Pancreas (tissue), 10 donors: ENCODE results near the gene MED8. TPM values are rescaled to one million over a fixed set of nuclear protein-coding genes. Genes with fewer than 3 reads are reported as not detected.

Experiments
- ATAC-seq, 4 donors: fragments of 200-7000 bp; cut with Tn5 transposase; one replicate each; pipeline versions ENCODE4 v1.8.0 to v1.9.1; 2020; ENCODE audit warnings: mild to moderate bottlenecking in 4 of 4, moderate library complexity in 4 of 4
- DNase-seq, 6 donors: peaks; one replicate each; pipeline ENCODE4 v3.0.0-alpha.2; 2020
- FAIRE-seq: peaks from 2 replicates; lab custom pipeline; 2012; peaks lifted over from hg19 to GRCh38; lab: Jason Lieb, UNC
- H3K27ac ChIP-seq, 4 donors: fragments of 200-600 bp; sonication (generic); 1 replicate in 3 of 4; 2 replicates in 1 of 4; pipeline versions ENCODE4 v1.5.0 to v1.8.0; 2020
- H3K27me3 ChIP-seq, 4 donors: fragments of 200-600 bp; one replicate each; pipeline ENCODE4 v1.8.0; 2021
- H3K36me3 ChIP-seq, 3 donors: fragments of 200-600 bp; sonication (generic) in 1 of 3; one replicate each; pipeline versions ENCODE4 v1.5.0 to v1.8.0; 2020 to 2021
- H3K4me1 ChIP-seq, 3 donors: fragments of 200-600 bp; one replicate each; pipeline ENCODE4 v1.8.0; 2021
- H3K4me3 ChIP-seq, 4 donors: fragments of 200-600 bp; sonication (generic) in 2 of 4; one replicate each; pipeline versions ENCODE4 v1.5.0 to v1.8.0; 2020 to 2021
- H3K9me3 ChIP-seq, 4 donors: fragments of 200-600 bp; one replicate each; pipeline ENCODE4 v1.8.0; 2021
- WGBS, 2 donors: extraction: QIAGEN DNeasy Blood & Tissue Kit; methylation state at CpG; one replicate each; pipeline ENCODE4 v1.1.7; 2013; 5-methylcytosine and 5-hydroxymethylcytosine counted together
- intact Hi-C, 3 donors: fragments of 100-400 bp; cut with DNase I; formaldehyde crosslinking; loops; one replicate each; pipeline versions ENCODE4 v1.11.1 to v1.14.2; 2022
- polyA plus RNA-seq, 2 donors: library from polyadenylated mRNA; stranded (reverse); fragments of 200-250 nt; gene quantifications; one replicate each; pipeline ENCODE4 v1.2.3, GENCODE V29; 2013
- total RNA-seq, 6 donors: library from RNA; stranded (reverse); fragmentation: NEBNext Ultra II Directional in 4 of 6; extraction: Animal tissue kit (Norgen Biotek cat#: 25700) in 4 of 6; gene quantifications; one replicate each; pipeline versions ENCODE4 v1.2.1 to v1.2.4, GENCODE V29; 2021 to 2023
- TF ChIP-seq, protein P1 (sequence below), 4 donors: fragments of 200-600 bp; sonication (generic) in 3 of 4; IDR thresholded peaks; one replicate each; pipeline versions ENCODE4 v1.5.0 to v1.8.0; 2021; ENCODE audit warnings: antibody characterized with exemption in 4 of 4
- donor health status: healthy with polysubstance abuse.
- donor health status: DM: no; HTN: no; CAD: no; lungs with moderate emphysema.
- donor health status: DM: no; HTN: no; CAD: no.
- donor health status: control.
- donor health status: control.
- donor health status: Bipolar disorder and iron deficiency.
- donor health status: DM: yes; HTN: yes; CAD: no.
- donor health status: DM: no; HTN: no; CAD: no.
- donor health status: DM: no; HTN: no; CAD: no.
- donor health status: DM: yes; HTN: yes; CAD: no.

MED8 gene
- total and polyA plus RNA-seq, 8 donors: 13.5 to 24.8 (median 16.6) TPM

DNA sequence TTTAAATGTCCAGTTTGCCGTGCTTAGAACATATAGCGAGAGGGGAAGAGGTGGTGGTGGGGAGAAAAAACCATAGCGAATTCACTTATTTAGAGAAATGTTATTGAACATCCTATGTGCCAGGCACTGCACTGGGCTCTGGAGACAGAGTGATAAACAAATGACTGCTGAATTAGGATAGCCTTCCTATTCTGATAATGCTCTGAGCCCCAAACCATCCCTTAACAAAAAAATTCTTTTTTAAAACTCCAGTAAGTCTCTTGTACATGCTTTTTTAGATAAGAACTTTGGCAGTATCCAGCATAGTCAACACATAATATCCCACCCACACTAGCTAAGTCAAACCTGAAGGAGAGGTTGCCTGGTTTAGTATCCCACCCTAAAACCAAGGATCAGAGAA is 8.6 kb upstream of the MED8 start:
- H3K4me3 ChIP-seq: no peak overlapping the region
- no peak for FAIRE-seq
- no peak for ATAC-seq
- no peaks in the 10 kb centered on the region for H3K9me3 ChIP-seq
- H3K27me3 ChIP-seq: no peaks in the 10 kb centered on the region
- 97 to 100% methylated on average over 3 of the region's 3 CpGs for WGBS, 2 donors
- no peaks in the 10 kb centered on the region for H3K36me3 ChIP-seq
- TF ChIP-seq, protein P1, sequence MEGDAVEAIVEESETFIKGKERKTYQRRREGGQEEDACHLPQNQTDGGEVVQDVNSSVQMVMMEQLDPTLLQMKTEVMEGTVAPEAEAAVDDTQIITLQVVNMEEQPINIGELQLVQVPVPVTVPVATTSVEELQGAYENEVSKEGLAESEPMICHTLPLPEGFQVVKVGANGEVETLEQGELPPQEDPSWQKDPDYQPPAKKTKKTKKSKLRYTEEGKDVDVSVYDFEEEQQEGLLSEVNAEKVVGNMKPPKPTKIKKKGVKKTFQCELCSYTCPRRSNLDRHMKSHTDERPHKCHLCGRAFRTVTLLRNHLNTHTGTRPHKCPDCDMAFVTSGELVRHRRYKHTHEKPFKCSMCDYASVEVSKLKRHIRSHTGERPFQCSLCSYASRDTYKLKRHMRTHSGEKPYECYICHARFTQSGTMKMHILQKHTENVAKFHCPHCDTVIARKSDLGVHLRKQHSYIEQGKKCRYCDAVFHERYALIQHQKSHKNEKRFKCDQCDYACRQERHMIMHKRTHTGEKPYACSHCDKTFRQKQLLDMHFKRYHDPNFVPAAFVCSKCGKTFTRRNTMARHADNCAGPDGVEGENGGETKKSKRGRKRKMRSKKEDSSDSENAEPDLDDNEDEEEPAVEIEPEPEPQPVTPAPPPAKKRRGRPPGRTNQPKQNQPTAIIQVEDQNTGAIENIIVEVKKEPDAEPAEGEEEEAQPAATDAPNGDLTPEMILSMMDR (IDR thresholded peaks at IDR 0.05): no peak
- DNase-seq: no peak
- H3K27ac ChIP-seq: no peak overlapping the region
- intact Hi-C loops: no loop called here
- no peaks in the 10 kb centered on the region for H3K4me1 ChIP-seq

DNA sequence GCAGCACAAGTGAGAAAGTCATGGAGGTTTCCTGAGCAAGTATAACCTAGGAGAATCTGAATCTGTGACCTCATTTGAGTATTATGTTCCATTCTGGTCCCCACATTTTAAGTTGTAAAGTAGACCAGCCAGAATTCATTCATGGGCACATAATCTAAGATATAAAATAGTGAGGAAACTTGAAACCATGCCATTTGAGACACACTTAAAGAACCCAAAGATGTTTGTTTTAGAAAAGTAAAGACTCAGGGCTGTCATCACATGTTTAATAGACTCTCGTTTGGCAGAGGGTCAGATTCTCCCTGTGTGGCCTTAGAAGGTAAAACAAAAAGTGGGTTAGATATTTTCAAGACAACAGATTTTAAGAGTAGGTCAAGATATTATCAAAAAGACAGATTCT is 6.5 kb upstream of the MED8 start:
- Histone ChIP-seq H3K4me3 (no peak overlapping the region), H3K27me3 (no peaks in the 10 kb centered on the region), H3K27ac (no peak overlapping the region), H3K4me1 (peaks cover under 1 to 5% (median 2%) of the 10 kb centered on the region in 3 donors), H3K36me3 (no peaks in the 10 kb centered on the region), H3K9me3 (no peaks in the 10 kb centered on the region)
- FAIRE-seq (no peak), ATAC-seq (no peak), DNase-seq (no peak)
- intact Hi-C loops: no loop called here
- TF ChIP-seq, protein P1 (IDR thresholded peaks at IDR 0.05): no peak
- WGBS, 2 donors: 36 to 72% methylated on average over 1 of the region's 1 CpG

DNA sequence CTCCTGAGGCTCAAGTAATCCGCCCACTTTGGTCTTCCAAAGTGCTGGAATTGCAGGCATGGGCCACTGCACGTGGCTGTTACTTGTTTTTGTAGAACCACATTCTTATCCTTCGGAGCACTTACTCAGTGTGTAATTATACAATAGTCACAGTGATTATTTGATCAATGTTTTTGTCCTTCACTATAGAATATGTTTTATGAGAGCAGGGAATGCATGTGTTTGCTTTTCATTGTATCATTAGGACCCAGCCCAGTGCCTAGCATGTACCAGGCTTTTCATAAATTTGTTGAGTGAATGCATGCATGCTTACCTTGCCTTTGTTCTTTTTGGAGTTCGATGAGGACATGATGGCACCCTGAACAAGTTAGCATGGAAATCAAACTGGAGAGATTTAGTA is 5.9 kb upstream of the MED8 start:
- no peaks in the 10 kb centered on the region for H3K9me3 ChIP-seq
- no peaks in the 10 kb centered on the region for H3K27me3 ChIP-seq
- no peaks in the 10 kb centered on the region for H3K36me3 ChIP-seq
- H3K27ac ChIP-seq: no peak overlapping the region
- FAIRE-seq (no peak), ATAC-seq (no peak), DNase-seq (no peak)
- TF ChIP-seq, protein P1 (IDR thresholded peaks at IDR 0.05): no peak
- H3K4me1 ChIP-seq: peaks cover 6 to 9% (median 8%) of the 10 kb centered on the region in 3 donors
- 81 to 85% methylated on average over 4 of the region's 4 CpGs for WGBS, 2 donors
- H3K4me3 ChIP-seq: no peak overlapping the region
- intact Hi-C loops: no loop called here

DNA sequence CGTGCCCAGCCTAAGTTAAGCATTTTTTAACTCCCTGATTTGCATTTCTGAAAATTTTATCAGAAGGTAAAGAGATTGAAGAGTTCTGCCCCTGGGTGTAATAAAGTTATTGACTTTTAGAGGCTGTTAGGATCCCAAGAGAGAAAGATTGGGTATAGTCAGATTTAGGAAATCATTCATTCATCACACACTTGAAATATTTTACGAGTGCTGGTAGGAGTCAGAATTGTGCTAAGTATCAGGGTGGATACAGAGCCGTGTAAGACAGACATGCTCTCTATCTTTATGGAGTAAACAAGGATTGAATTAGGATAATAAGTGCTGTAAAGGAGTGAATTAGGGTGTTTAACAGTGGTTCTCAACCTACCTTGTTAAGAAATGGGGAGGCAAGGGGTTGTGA is 3.1 kb upstream of the MED8 start:
- intact Hi-C loops: no loop called here
- H3K27me3 ChIP-seq: no peaks in the 10 kb centered on the region
- ATAC-seq (no peak), DNase-seq (no peak), FAIRE-seq (no peak)
- TF ChIP-seq, protein P1 (IDR thresholded peaks at IDR 0.05): no peak
- no peaks in the 10 kb centered on the region for H3K36me3 ChIP-seq
- no peak overlapping the region for H3K4me3 ChIP-seq
- no peak overlapping the region for H3K27ac ChIP-seq
- H3K9me3 ChIP-seq: no peaks in the 10 kb centered on the region
- H3K4me1 ChIP-seq: peaks cover 8 to 24% (median 18%) of the 10 kb centered on the region in 3 donors
- 49 to 63% methylated on average over 3 of the region's 3 CpGs for WGBS, 2 donors

DNA sequence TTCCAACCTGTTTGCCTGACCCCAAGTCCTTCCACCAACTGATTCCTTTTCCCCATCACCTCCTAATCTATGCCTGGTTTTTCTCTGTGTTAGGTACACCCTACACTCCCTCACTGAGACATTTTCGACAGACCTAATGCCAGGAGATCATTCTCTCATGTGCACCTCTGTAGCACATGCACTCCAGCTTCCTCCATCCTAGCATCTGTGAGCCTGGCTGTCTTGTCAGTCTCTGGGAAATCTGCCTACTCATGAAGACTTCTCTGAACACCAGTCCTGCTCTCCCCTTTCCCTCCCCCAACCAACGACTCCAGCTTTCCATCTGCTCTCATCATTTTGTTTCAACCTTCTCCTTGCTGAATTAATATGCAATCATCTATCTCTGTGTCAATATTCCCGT is 987 bp downstream of the MED8 start:
- FAIRE-seq: no peak
- Histone ChIP-seq H3K4me3 (peak overlapping the region in 3 of 4 donors; percentile 87 to 92 (median 91)), H3K4me1 (peaks cover 8 to 24% (median 18%) of the 10 kb centered on the region in 3 donors), H3K27me3 (no peaks in the 10 kb centered on the region), H3K9me3 (no peaks in the 10 kb centered on the region), H3K36me3 (peaks cover 17 to 31% (median 24%) of the 10 kb centered on the region in 3 donors), H3K27ac (peak overlapping the region in 1 of 4 donors; percentile 70)
- 13 to 14% methylated on average over 3 of the region's 3 CpGs for WGBS, 2 donors
- no peak for ATAC-seq
- intact Hi-C loops: no loop called here
- no peak for DNase-seq
- TF ChIP-seq, protein P1 (IDR thresholded peaks at IDR 0.05): no peak
